Prostate gland (tissue), 2 donors: ENCODE data around the gene TRAF4. TPM values are rescaled to one million over a fixed set of nuclear protein-coding genes. Genes with fewer than 3 reads are reported as not detected.

Experiments used
- DNase-seq: peaks from one replicate; pipeline ENCODE4 v3.0.0-alpha.2; 2019; ENCODE audit warnings: low spot score
- H3K27ac ChIP-seq, 2 donors: fragments of 200-600 bp; sonication (generic); 2 replicates each; pipeline ENCODE4 v1.5.1; 2017 to 2019
- H3K27me3 ChIP-seq: fragments of 200-600 bp; sonication (generic); replicated peaks from 2 replicates; pipeline ENCODE4 v1.5.1; 2019; ENCODE audit not compliant: insufficient read depth
- H3K36me3 ChIP-seq, 2 donors: fragments of 200-600 bp; sonication (generic); 1 replicate in 1 of 2; 2 replicates in 1 of 2; pipeline versions ENCODE4 v1.5.1 to v1.8.1; 2017 to 2019
- H3K4me1 ChIP-seq: fragments of 200-600 bp; sonication (generic); replicated peaks from 2 replicates; pipeline ENCODE4 v1.5.1; 2019
- H3K4me3 ChIP-seq, 2 donors: fragments of 200-600 bp; sonication (generic); 2 replicates each; pipeline ENCODE4 v1.5.1; 2017 to 2019
- H3K9me3 ChIP-seq: fragments of 200-600 bp; sonication (generic); 2 replicates; pipeline ENCODE4 v1.5.1; 2017
- CTCF ChIP-seq, 4 experiments: fragments of 200-600 bp in 2 of 4; fragments of 450-650 bp in 2 of 4; sonication (generic) in 2 of 4; IDR thresholded peaks; 1 replicate in 3 of 4; 2 replicates in 1 of 4; pipeline ENCODE4 v1.5.1; 2016 to 2019; ENCODE audit warnings: antibody characterized with exemption in 4 of 4, mild to moderate bottlenecking in 2 of 4, moderate library complexity in 2 of 4
- POLR2A ChIP-seq: fragments of 450-650 bp; IDR thresholded peaks from one replicate; pipeline ENCODE4 v1.6.1; 2016; ENCODE audit warnings: antibody characterized with exemption, mild to moderate bottlenecking
- POLR2AphosphoS5 ChIP-seq: sonication (generic); formaldehyde crosslinking; IDR thresholded peaks from one replicate; pipeline ENCODE4 v1.6.1; 2017; ENCODE audit warnings: antibody characterized with exemption
- WGBS: methylation state at CpG from one replicate; pipeline ENCODE4 v1.1.5; 2018; 5-methylcytosine and 5-hydroxymethylcytosine counted together
- intact Hi-C: fragments of 100-400 bp; cut with DNase I; formaldehyde crosslinking; loops from one replicate; pipeline ENCODE4 v1.14.2; 2022
- total RNA-seq, 2 donors: library from RNA; depleted of rRNA; stranded (reverse); fragments of >200 nt; gene quantifications; one replicate each; pipeline ENCODE4 v1.1.0, GENCODE V29; 2016

TRAF4 gene
- total RNA-seq, 2 donors from 2014 or later: 43.1 to 59.8 TPM

GRCh38 chr17:28710861-28711722 lies 32.7 kb upstream of the TRAF4 start:
- Histone ChIP-seq H3K27ac (peak overlapping the region; percentile 85 to 93), H3K27me3 (no peaks in the 10 kb centered on the region), H3K4me3 (peak overlapping the region; percentile 42 to 53), H3K4me1 (no peaks in the 10 kb centered on the region), H3K36me3 (peaks cover 0 to 10% of the 10 kb centered on the region in 2 donors), H3K9me3 (no peaks in the 10 kb centered on the region)
- under 1% methylated on average over 74 of the region's 74 CpGs for WGBS
- TF ChIP-seq CTCF (IDR thresholded peaks at IDR 0.05): no peak
- peak; percentile 86 for TF ChIP-seq POLR2A
- TF ChIP-seq POLR2AphosphoS5: peak; percentile 71
- intact Hi-C loops: loop anchor here (5.0 kb wide), 1 partner anchor 49 kb away; the partner anchor contains the start of genes SDF2 and SUPT6H
- peak; percentile 80 for DNase-seq

- no peaks in the 10 kb centered on the region for H3K9me3 ChIP-seq
- intact Hi-C loops: loop anchor here (5.0 kb wide), 1 partner anchor 49 kb away; the partner anchor contains the start of genes SDF2 and SUPT6H
- peaks cover 5% of the 10 kb centered on the region for H3K4me1 ChIP-seq
- H3K27ac ChIP-seq: peak within 1 kb of the TSS; percentile 85 to 93
- TF ChIP-seq CTCF (IDR thresholded peaks at IDR 0.05) (no peak), POLR2A (no peak), POLR2AphosphoS5 (no peak)
- H3K4me3 ChIP-seq: peak within 1 kb of the TSS; percentile 42 to 53
- H3K36me3 ChIP-seq: peaks cover 0 to 10% of the 10 kb centered on the region in 2 donors
- no peaks in the 10 kb centered on the region for H3K27me3 ChIP-seq
- DNase-seq: no peak
- 12% methylated on average over 18 of the region's 20 CpGs for WGBS
Observed at GRCh38 chr17:28711723-28712031, 32.1 kb upstream of the TRAF4 start, which contains the start of gene PROCA1. TSS of gene PROCA1 (minus strand) at chr17:28711888. CDS start at chr17:28711660, 228 bp downstream.

- Histone ChIP-seq H3K27ac (peak overlapping the region; percentile 85 to 93), H3K4me3 (peak overlapping the region; percentile 42 to 53), H3K9me3 (no peaks in the 10 kb centered on the region), H3K4me1 (peaks cover 8% of the 10 kb centered on the region), H3K27me3 (no peaks in the 10 kb centered on the region), H3K36me3 (peaks cover 0 to 10% of the 10 kb centered on the region in 2 donors)
- no peak for DNase-seq
- WGBS: 63% methylated on average over 34 of the region's 34 CpGs
- no peak for TF ChIP-seq POLR2A
- TF ChIP-seq POLR2AphosphoS5: no peak
- TF ChIP-seq CTCF (IDR thresholded peaks at IDR 0.05): no peak
- intact Hi-C loops: loop anchor here (5.0 kb wide), 1 partner anchor 50 kb away; the partner anchor contains the start of genes SDF2 and SUPT6H
Observed at GRCh38 chr17:28712032-28712704, 31.6 kb upstream of the TRAF4 start.

- peaks cover 8% of the 10 kb centered on the region for H3K4me1 ChIP-seq
- intact Hi-C loops: loop anchor here (5.0 kb wide), 1 partner anchor 51 kb away; the partner anchor contains the start of genes SDF2 and SUPT6H
- TF ChIP-seq CTCF (IDR thresholded peaks at IDR 0.05): no peak
- TF ChIP-seq POLR2A: no peak
- no peak for TF ChIP-seq POLR2AphosphoS5
- no peaks in the 10 kb centered on the region for H3K27me3 ChIP-seq
- no peaks in the 10 kb centered on the region for H3K9me3 ChIP-seq
- DNase-seq: no peak
- H3K27ac ChIP-seq: no peak overlapping the region
- peaks cover 0 to 10% of the 10 kb centered on the region in 2 donors for H3K36me3 ChIP-seq
- no peak overlapping the region for H3K4me3 ChIP-seq
- WGBS: 80% methylated on average over 7 of the region's 7 CpGs
Observed at GRCh38 chr17:28712705-28713415, 31.0 kb upstream of the TRAF4 start.
